ENCODE results near the gene PARD3. TPM values are rescaled to one million over a fixed set of nuclear protein-coding genes. Genes with fewer than 3 reads are reported as not detected.

The PARD3 gene
- total RNA-seq, 2 donors from 2014 or later = 1.4 to 2.7 TPM

- no peak overlapping the region for H3K27ac Mint-ChIP-seq
- no peak for ATAC-seq
- H3K36me3 Mint-ChIP-seq = no peaks in the 10 kb centered on the region
- no peaks in the 10 kb centered on the region for H3K9me3 Mint-ChIP-seq
- no peak for DNase-seq (ENCODE audit: low spot score in 2 of 2)
Measured at GRCh38 chr10:34830217-34830822, 15.2 kb upstream of the PARD3 start.

DNA sequence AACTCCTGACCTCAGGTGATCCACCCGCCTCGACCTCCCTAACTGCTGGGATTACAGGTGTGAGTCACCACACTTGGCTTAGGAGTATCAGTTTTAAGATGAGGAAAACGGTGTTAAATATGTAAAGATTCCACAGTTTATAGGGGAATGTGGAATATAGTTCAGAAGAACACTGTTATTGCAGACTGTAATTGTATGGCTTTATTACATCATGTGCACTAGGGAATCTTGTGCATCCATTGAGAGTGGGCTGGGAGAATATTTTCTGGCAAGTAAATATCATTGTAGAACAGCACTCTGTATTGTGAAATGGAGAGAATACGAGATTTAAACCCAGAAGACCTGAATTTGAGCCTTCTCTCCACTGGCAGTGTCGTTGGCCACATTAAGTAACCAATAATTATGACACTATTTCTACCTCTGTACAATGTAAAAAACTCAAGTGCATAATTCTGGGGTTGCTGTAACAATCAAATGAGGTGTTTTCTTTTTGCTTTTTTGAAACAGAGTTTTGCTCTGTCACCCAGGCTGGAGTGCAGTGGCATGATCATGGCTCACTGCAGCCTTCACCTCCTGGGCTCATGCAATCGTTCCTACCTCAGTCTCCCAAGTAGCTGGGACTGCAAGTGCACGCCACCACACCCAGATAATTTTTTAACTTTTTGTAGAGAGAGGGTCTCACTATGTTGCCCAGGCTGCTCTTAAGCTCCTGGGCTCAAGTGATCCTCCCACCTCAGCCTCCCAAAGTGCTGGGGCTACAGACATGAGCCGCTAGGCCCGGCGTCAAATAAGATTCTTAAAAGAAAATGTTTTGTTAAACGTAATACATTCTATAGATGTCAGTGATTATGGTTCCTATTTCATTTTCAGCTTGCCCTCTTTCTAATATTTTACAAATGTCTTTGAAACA lies 12.0 kb upstream of the PARD3 start:
- no peak overlapping the region for H3K27ac Mint-ChIP-seq
- ATAC-seq = no peak

DNA sequence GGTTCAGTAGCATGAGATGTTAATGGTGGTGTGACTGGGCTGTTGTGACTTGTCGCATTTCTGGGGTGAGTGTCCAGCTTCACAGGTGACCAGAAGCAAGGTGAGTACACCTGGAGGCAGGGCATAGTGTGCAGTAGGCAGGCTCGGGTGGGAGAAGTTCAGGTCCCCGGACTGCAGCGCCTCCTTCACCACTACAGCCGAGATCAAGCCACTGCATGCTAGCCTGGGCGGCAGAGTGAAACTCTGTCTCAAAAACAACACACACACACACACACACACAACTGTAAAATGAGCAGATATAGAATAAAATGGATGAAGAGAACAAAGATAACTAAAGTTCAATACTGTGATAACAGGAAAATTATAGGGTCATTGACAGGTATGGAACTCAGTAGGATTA lies 11.1 kb upstream of the PARD3 start:
- no peak for DNase-seq (ENCODE audit: low spot score in 2 of 2)
- Mint-ChIP-seq H3K36me3 (no peaks in the 10 kb centered on the region), H3K9me3 (no peaks in the 10 kb centered on the region), H3K27ac (no peak overlapping the region)
- ATAC-seq = no peak

More for the DNA sequence above, 12.0 kb upstream of the PARD3 start:
- no peaks in the 10 kb centered on the region for H3K36me3 Mint-ChIP-seq
- no peaks in the 10 kb centered on the region for H3K9me3 Mint-ChIP-seq
- DNase-seq (ENCODE audit: low spot score in 2 of 2) = no peak

GRCh38 chr10:34825414-34825813 lies 10.3 kb upstream of the PARD3 start:
- no peak for ATAC-seq
- Mint-ChIP-seq H3K27ac (no peak overlapping the region), H3K9me3 (no peaks in the 10 kb centered on the region), H3K36me3 (no peaks in the 10 kb centered on the region)
- DNase-seq (ENCODE audit: low spot score in 2 of 2) = no peak

DNA sequence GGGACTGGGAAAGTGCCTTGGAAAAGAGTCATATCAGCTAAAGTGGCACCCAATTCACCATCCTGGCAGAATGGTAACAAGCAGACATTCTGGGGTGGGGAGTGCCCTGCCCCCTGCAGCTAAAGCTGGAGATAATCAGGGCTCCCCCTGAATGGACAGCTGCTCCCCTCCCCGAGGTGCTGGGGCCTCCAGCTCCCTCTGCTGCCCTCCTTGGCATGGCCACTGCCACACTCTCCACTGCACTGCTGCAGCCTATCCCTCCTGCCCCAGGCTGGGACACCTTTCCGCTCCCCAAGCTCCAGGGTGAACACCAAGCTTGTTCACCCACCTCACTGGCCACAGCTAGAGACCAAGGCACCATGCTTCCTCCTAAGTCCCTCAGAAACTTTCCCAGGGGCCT lies 9.8 kb upstream of the PARD3 start:
- Mint-ChIP-seq H3K9me3 (no peaks in the 10 kb centered on the region), H3K27ac (no peak overlapping the region), H3K36me3 (no peaks in the 10 kb centered on the region)
- ATAC-seq = no peak
- no peak for DNase-seq (ENCODE audit: low spot score in 2 of 2)

- Mint-ChIP-seq H3K36me3 (no peaks in the 10 kb centered on the region), H3K27ac (no peak overlapping the region), H3K9me3 (no peaks in the 10 kb centered on the region)
- ATAC-seq (no peak), DNase-seq (ENCODE audit: low spot score in 2 of 2) (no peak)
Measured at GRCh38 chr10:34821587-34822585, 6.8 kb upstream of the PARD3 start.

DNA sequence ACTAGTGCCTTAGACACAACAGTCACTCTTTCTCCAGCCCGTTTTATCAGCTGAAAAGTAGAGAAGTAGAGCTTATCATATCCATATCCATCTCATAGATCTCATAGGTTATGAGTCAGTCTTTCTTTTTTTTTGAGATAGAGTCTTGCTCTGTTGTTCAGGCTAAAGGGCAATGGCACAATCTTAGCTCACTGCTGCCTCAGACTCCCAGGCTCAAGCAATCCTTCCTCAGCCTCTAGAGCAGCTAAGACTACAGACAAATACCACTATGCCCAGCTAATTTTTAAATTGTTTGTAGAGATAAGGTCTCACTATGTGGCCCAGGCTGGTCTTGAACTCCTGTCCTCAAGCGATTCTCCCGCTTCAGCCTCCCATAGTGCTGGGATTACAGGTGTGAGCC lies 2.5 kb upstream of the PARD3 start:
- no peak overlapping the region for H3K27ac Mint-ChIP-seq
- H3K9me3 Mint-ChIP-seq = no peaks in the 10 kb centered on the region
- ATAC-seq = no peak
- no peak for DNase-seq (ENCODE audit: low spot score in 2 of 2)
- H3K36me3 Mint-ChIP-seq = peaks cover 0 to 4% of the 10 kb centered on the region in 2 donors

- ATAC-seq = no peak
Measured at GRCh38 chr10:34817054-34817453, 2.0 kb upstream of the PARD3 start.

DNA sequence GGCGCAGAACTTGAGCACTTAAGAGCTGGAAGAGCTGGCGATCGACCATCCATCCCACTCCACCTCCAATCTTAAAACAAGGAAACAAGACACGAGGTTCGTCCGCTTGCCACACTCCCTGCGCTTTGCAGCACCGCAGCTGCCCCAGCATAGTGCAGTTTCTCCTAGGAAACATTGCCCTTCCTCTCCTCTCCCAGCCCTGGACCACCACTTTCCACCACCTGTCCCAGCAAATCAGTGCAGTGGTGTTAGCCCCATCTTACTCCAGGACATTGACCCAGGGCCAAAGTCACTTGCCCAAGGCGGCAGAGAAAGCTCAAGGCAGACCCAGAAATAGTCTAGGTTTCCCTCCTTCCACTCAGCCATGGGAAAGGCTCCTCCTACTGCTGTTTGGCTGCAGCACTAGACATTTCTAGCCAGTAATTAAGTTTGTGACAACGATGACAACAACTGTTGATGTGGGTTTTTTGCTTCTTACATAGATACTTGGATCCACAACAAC lies 1.5 kb upstream of the PARD3 start:
- ATAC-seq = no peak
- no peak for DNase-seq (ENCODE audit: low spot score in 2 of 2)

More at GRCh38 chr10:34817054-34817453, 2.0 kb upstream of the PARD3 start:
- Mint-ChIP-seq H3K9me3 (no peaks in the 10 kb centered on the region), H3K27ac (no peak overlapping the region), H3K36me3 (peaks cover 0 to 4% of the 10 kb centered on the region in 2 donors)
- DNase-seq (ENCODE audit: low spot score in 2 of 2) = no peak

GRCh38 chr10:34816085-34816496 lies 995 bp upstream of the PARD3 start:
- peaks cover 0 to 4% of the 10 kb centered on the region in 2 donors for H3K36me3 Mint-ChIP-seq
- no peak for ATAC-seq
- no peak for DNase-seq (ENCODE audit: low spot score in 2 of 2)
- H3K27ac Mint-ChIP-seq = no peak overlapping the region
- H3K9me3 Mint-ChIP-seq = no peaks in the 10 kb centered on the region

More for the DNA sequence above, 1.5 kb upstream of the PARD3 start:
- no peaks in the 10 kb centered on the region for H3K9me3 Mint-ChIP-seq
- no peak overlapping the region for H3K27ac Mint-ChIP-seq
- H3K36me3 Mint-ChIP-seq = peaks cover 0 to 4% of the 10 kb centered on the region in 2 donors

DNA sequence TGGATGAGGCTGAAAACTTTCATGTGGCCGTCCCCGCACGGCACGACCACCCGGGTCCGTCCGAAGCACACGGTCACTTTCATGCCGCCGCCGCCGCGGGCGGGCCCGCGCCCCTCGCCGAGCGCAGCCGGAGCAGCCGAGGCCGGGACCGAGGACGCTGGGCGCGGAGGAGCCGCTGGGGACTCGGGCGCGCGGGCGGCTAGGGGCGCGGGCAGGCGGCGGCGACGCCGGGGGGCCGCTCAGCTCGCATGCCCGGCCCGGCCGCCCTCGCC lies 247 bp downstream of the PARD3 start:
- no peak overlapping the region for H3K27ac Mint-ChIP-seq
- no peaks in the 10 kb centered on the region for H3K9me3 Mint-ChIP-seq
- DNase-seq (ENCODE audit: low spot score in 2 of 2) = peak in 1 of 2 donors; percentile 12
- peaks cover 0 to 4% of the 10 kb centered on the region in 2 donors for H3K36me3 Mint-ChIP-seq
- ATAC-seq = peak; percentile 43 to 47

- H3K27ac Mint-ChIP-seq = no peak overlapping the region
- H3K9me3 Mint-ChIP-seq = no peaks in the 10 kb centered on the region
- peaks cover 0 to 4% of the 10 kb centered on the region in 2 donors for H3K36me3 Mint-ChIP-seq
- DNase-seq (ENCODE audit: low spot score in 2 of 2) = peak in 1 of 2 donors; percentile 15
- peak; percentile 36 to 48 for ATAC-seq
Measured at GRCh38 chr10:34814223-34814912, 728 bp downstream of the PARD3 start.

DNA sequence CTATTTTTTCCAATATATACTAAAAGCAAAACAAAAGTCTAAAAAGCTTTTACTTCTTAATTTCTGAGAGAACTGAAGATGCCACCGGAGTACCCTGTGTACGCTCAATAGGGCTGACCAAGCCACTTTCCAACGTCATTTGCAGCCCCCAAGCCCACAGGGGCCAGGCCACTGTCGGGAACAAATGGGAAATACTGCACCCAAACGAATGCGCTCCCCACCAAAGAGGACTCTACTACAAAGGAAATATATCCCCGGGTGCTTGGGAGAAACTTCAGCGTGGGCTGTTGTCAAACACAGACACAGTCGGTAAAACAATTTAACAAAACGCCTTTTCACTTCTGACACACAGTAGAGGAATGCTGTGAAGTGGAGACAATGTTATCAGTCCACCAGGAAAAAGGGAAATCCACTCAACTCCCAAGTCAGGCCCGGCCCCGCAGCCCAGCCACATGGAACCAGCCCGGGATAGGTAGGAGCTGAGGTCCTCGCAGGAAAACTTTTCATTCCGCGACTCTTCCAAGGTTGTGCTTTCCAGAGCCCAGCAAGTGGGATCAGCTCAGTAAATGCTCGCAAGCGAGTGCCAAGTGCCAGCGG lies 1.4 kb downstream of the PARD3 start:
- ATAC-seq (no peak), DNase-seq (ENCODE audit: low spot score in 2 of 2) (no peak)
- Mint-ChIP-seq H3K36me3 (peaks cover 0 to 4% of the 10 kb centered on the region in 2 donors), H3K27ac (no peak overlapping the region), H3K9me3 (no peaks in the 10 kb centered on the region)

DNA sequence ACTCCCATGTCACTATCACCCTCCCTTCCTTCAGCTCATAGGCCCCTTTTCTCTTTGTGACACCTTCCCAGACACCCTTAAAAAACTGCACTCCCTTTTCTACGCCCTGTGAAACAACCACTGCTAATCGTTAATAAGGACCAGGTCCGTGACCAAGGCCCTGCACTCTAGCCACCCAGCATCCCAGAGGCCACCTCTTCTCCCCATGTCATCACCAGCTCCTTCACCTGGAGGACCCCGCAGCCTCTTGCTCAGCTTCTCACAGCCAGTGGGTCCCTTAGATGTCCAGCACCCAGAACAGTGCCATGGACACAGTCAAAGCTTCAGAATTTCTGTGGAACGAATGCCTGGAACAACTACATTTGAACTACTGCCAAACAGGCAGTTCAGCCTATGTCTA lies 2.3 kb downstream of the PARD3 start:
- ATAC-seq = no peak
- no peak for DNase-seq (ENCODE audit: low spot score in 2 of 2)
- no peaks in the 10 kb centered on the region for H3K9me3 Mint-ChIP-seq
- H3K27ac Mint-ChIP-seq = no peak overlapping the region
- peaks cover 0 to 4% of the 10 kb centered on the region in 2 donors for H3K36me3 Mint-ChIP-seq

DNA sequence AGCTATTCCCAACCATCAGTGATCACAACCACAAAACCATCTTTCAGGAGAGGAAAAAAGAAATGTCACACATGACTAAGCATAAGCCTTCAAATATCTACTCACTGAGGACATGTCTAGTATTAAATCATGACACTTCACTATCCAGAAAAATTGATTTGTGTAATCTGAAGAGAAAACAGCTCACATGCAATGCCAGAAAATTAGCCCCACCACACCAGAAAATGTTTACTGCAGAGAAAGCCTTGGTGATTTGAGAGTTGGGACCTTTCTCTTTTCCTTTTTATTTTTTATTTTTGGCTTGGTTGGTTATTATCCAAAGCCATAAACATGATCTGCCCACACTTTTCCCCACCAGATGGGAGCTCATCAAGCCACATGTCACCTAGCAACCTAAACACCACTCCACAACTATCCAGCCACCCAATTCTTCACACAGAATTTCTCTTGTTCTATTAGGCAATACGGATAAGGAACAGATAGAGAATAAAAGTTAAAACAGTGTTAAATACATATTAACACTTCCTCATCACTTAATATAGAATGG lies 3.1 kb downstream of the PARD3 start:
- Mint-ChIP-seq H3K9me3 (no peaks in the 10 kb centered on the region), H3K27ac (no peak overlapping the region), H3K36me3 (peaks cover 0 to 4% of the 10 kb centered on the region in 2 donors)
- ATAC-seq (no peak), DNase-seq (ENCODE audit: low spot score in 2 of 2) (no peak)

All from activated naive CD4-positive, alpha-beta T cell treated with anti-CD3 and anti-CD28 coated beads, Interleukin-2, amount 50 U/mL, for 72 hours (primary cell).